HepG2 (cell line): ENCODE results near the gene TTLL4. TPM values are rescaled to one million over a fixed set of nuclear protein-coding genes. Genes with fewer than 3 reads are reported as not detected.

Experiments used
- ATAC-seq: fragments of 200-7000 bp; cut with Tn5 transposase; 3 replicates; pipeline ENCODE4 v1.9.1; 2020; ENCODE audit warnings: mild to moderate bottlenecking, moderate library complexity
- BruUV-seq: library from RNA; stranded (reverse); fragments of 400-500 nt; replicated peaks from 2 replicates; lab custom pipeline; 2021; lab: Mats Ljungman, UMichigan
- CTCF ChIA-PET: fragments of 300-600 bp; formaldehyde crosslinking; extraction: SDS; loops from one replicate; lab custom pipeline; 2021; ENCODE audit warnings: low total read pairs, inconsistent platforms, low intra/inter-chr PET ratio; lab: Yijun Ruan, JAX
- POLR2A ChIA-PET: fragments of 350-600 bp; sonication (Branson Sonifier 250); formaldehyde crosslinking; loops from one replicate; lab custom pipeline; 2020; ENCODE audit warnings: antibody characterized with exemption, inconsistent platforms; lab: Yijun Ruan, JAX
- DNase-seq: peaks from one replicate; pipeline ENCODE4 v3.0.0-alpha.2; 2015; ENCODE audit warnings: low spot score
- FAIRE-seq: peaks from 3 replicates; lab custom pipeline; 2011; peaks lifted over from hg19 to GRCh38; lab: Jason Lieb, UNC
- H2AFZ ChIP-seq: one replicate; pipeline ENCODE4 v1.6.1; 2011; ENCODE audit warnings: low read length, inconsistent platforms
- H3K27ac ChIP-seq: fragments of 300-600 bp; 3 replicates; pipeline ENCODE4 v1.8.0; 2011; ENCODE audit warnings: mixed run types, mild to moderate bottlenecking, mixed read lengths, low read length, inconsistent platforms; ENCODE audit not compliant: insufficient read depth; ENCODE audit errors: extremely low read length
- H3K27me3 ChIP-seq, 2 experiments: fragments of 200-600 bp in 1 of 2; 2 replicates in 1 of 2; 3 replicates in 1 of 2; pipeline versions ENCODE4 v1.6.0 to v1.8.0; 2011; ENCODE audit warnings: low read length in 2 of 2, mild to moderate bottlenecking in 2 of 2, moderate library complexity in 2 of 2, inconsistent platforms in 1 of 2; ENCODE audit not compliant: insufficient read depth in 2 of 2, control insufficient read depth in 1 of 2
- H3K36me3 ChIP-seq, 2 experiments: fragments of 200-600 bp in 1 of 2; replicated peaks in 1 of 2; 2 replicates in 1 of 2; 3 replicates in 1 of 2; pipeline versions ENCODE4 v1.5.1 to v1.8.0; 2011; ENCODE audit warnings: low read length in 2 of 2, inconsistent platforms in 1 of 2; ENCODE audit not compliant: insufficient read depth in 2 of 2, control insufficient read depth in 1 of 2
- H3K4me1 ChIP-seq: 2 replicates; pipeline ENCODE4 v1.5.1; 2012; ENCODE audit warnings: low read length, inconsistent platforms; ENCODE audit not compliant: insufficient read depth
- H3K4me2 ChIP-seq: 2 replicates; pipeline ENCODE4 v1.6.0; 2011; ENCODE audit warnings: low read depth, low read length, inconsistent platforms
- H3K4me3 ChIP-seq, 3 experiments: fragments of 200-600 bp in 1 of 3; sonication (generic), shearing (Covaris generic) in 1 of 3; replicated peaks in 1 of 3; 2 replicates each; pipeline ENCODE4 v1.5.1; 2011 to 2016; ENCODE audit warnings: low read length in 3 of 3, inconsistent platforms in 2 of 3, low read depth in 2 of 3, mild to moderate bottlenecking in 2 of 3, control low read depth in 1 of 3, mixed read lengths in 1 of 3; ENCODE audit not compliant: insufficient read depth in 1 of 3
- H3K79me2 ChIP-seq: one replicate; pipeline ENCODE4 v1.6.1; 2011; ENCODE audit warnings: low read length, inconsistent platforms; ENCODE audit not compliant: insufficient read depth
- H3K9ac ChIP-seq: 2 replicates; pipeline ENCODE4 v1.6.0; 2011; ENCODE audit warnings: mild to moderate bottlenecking, low read depth, low read length, inconsistent platforms; ENCODE audit not compliant: insufficient read depth
- H3K9me3 ChIP-seq: 2 replicates; pipeline ENCODE4 v1.5.1; 2012; ENCODE audit warnings: mild to moderate bottlenecking, low read length
- H4K20me1 ChIP-seq: 2 replicates; pipeline ENCODE4 v1.6.0; 2011; ENCODE audit warnings: inconsistent platforms, mild to moderate bottlenecking, low read length, moderate library complexity; ENCODE audit not compliant: insufficient read depth
- BCL6 ChIP-seq: IDR thresholded peaks from 2 replicates; pipeline ENCODE4 v1.6.1; 2016; ENCODE audit warnings: missing genetic modification reagents, missing compliant biosample characterization
- HNF4A ChIP-seq: sonication (generic); formaldehyde crosslinking; IDR thresholded peaks from 2 replicates; pipeline ENCODE4 v1.4.0; 2020; ENCODE audit warnings: missing genetic modification reagents
- RBM22 ChIP-seq: fragments of 200-400 bp; formaldehyde crosslinking; optimal IDR thresholded peaks from 2 replicates; pipeline ENCODE3; 2017; ENCODE audit warnings: mild to moderate bottlenecking, low read length, moderate library complexity
- REXO4 ChIP-seq: sonication (generic); formaldehyde crosslinking; IDR thresholded peaks from 2 replicates; pipeline ENCODE4 v1.8.0; 2022; ENCODE audit warnings: missing genetic modification reagents, mild to moderate bottlenecking, borderline replicate concordance
- YY1 ChIP-seq: IDR thresholded peaks from 2 replicates; pipeline ENCODE4 v1.6.1; 2011; ENCODE audit warnings: low read length, low read depth, moderate library complexity, mild to moderate bottlenecking; ENCODE audit not compliant: insufficient read depth, insufficient replicate concordance
- WGBS: methylation state at CpG from one replicate; pipeline ENCODE4 v1.1.6; 2017; ENCODE audit warnings: low lambda C conversion rate; 5-methylcytosine and 5-hydroxymethylcytosine counted together
- in situ Hi-C: cut with HindIII; loops from 2 replicates; pipeline ENCODE4 v1.10.0; 2017; ENCODE audit warnings: low pct_unique_long_range_greater_than_20kb; ENCODE audit not compliant: extremely low pct_ligation_motif_present
- intact Hi-C: fragments of 100-400 bp; cut with micrococcal nuclease; formaldehyde crosslinking; loops from one replicate; pipeline ENCODE4 v1.10.0; 2022; ENCODE audit not compliant: unreplicated experiment
- polyA plus RNA-seq, 8 experiments: library from polyadenylated mRNA; depleted of rRNA in 3 of 8; stranded (reverse) in 7 of 8; unstranded in 1 of 8; fragments of >200 nt; fragmentation: Illumina TruSeq in 4 of 8; extraction: Trizol in 4 of 8; gene quantifications; 2 replicates each; pipeline versions ENCODE4 v1.2.1 to v1.2.3, GENCODE V29; 2011 to 2016; ENCODE audit warnings: low read depth in 4 of 8, missing spikeins in 1 of 8, mixed read lengths in 1 of 8; ENCODE audit not compliant: insufficient read depth in 1 of 8
- total RNA-seq, 5 experiments: library from RNA; depleted of rRNA; stranded (reverse); fragments of >200 nt; fragmentation: Illumina TruSeq; extraction: Trizol; gene quantifications; 2 replicates each; pipeline ENCODE4 v1.2.3, GENCODE V29; 2016; ENCODE audit warnings: low read depth in 1 of 5
- TF ChIP-seq, protein P1 (sequence below): sonication (generic); formaldehyde crosslinking; IDR thresholded peaks from 2 replicates; pipeline ENCODE4; 2020; ENCODE audit warnings: missing genetic modification reagents, mild to moderate bottlenecking, borderline replicate concordance
- TF ChIP-seq, protein P2 (sequence below): IDR thresholded peaks from 2 replicates; pipeline ENCODE4 v1.6.1; 2016; ENCODE audit warnings: missing genetic modification reagents, missing compliant biosample characterization
- TF ChIP-seq, protein P3 (sequence below): sonication (generic); formaldehyde crosslinking; conservative IDR thresholded peaks from 2 replicates; pipeline ENCODE4 v1.4.0; 2020; ENCODE audit warnings: missing genetic modification reagents
- TF ChIP-seq, protein P4 (sequence below): sonication (generic); formaldehyde crosslinking; IDR thresholded peaks from 2 replicates; pipeline ENCODE4 v1.5.0; 2020; ENCODE audit warnings: mild to moderate bottlenecking, missing genetic modification reagents
- TF ChIP-seq, protein P5 (sequence below): sonication (generic); formaldehyde crosslinking; IDR thresholded peaks from 2 replicates; pipeline ENCODE4 v1.5.0; 2020; ENCODE audit warnings: mild to moderate bottlenecking, missing genetic modification reagents, borderline replicate concordance

TTLL4 gene
- total and polyA plus RNA-seq, 2 of the 13 experiments (the other 11 are each of a cell fraction or from before 2014, with no cell fraction given), result 77.5 to 84.6 TPM

DNA sequence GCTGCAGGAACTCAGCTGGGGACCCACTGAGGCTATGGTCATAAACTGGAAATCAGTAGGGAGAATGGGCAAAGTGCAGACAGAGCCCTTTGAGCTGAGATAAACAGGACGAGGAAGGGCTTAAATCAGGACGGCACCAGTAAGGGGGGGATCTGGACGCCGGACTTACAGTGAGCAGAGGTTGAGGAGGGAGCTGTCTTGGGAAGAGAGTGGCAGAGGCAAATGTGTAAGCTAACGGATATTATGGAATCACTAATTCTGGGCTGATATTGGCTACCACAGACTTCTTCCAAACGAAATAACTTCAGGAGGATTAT lies 71.9 kb downstream of the TTLL4 start:
- H3K27ac ChIP-seq, result peak overlapping the region; percentile 97
- peaks cover 5% of the 10 kb centered on the region; the same call in 1 of the 2 replicates for H3K9me3 ChIP-seq
- peak overlapping the region; percentile 93 for H3K4me2 ChIP-seq
- peaks cover 2 to 6% of the 10 kb centered on the region in 2 experiments; a peak in 4 of 5 replicates for H3K36me3 ChIP-seq
- H3K79me2 ChIP-seq, result peaks cover 55% of the 10 kb centered on the region
- DNase-seq (peak; percentile 74), FAIRE-seq (peak; percentile 15), ATAC-seq (peak; percentile 66)
- peaks cover 29% of the 10 kb centered on the region for H4K20me1 ChIP-seq
- peaks cover 62% of the 10 kb centered on the region for H3K4me1 ChIP-seq
- in situ Hi-C loops, result no loop called here
- H3K27me3 ChIP-seq, result no peaks in the 10 kb centered on the region; a peak in 1 of 5 replicates
- ChIA-PET POLR2A (interaction anchor here (0.9 to 8.5 kb wide), 26 partner anchors 9 to 605 kb away, joined by 3 to 218 read pairs (median 8); partner anchors contain the start of genes BCS1L, GLB1L, PRKAG3 and RNF25), CTCF (interaction anchor here (1.4 kb wide), 1 partner anchor 65 kb away, joined by 6 read pairs; no protein-coding TSS in a partner anchor)
- peak overlapping the region; percentile 94 for H3K9ac ChIP-seq
- under 1% methylated on average over 6 of the region's 6 CpGs for WGBS
- H2AFZ ChIP-seq, result no peak overlapping the region
- peak overlapping the region; percentile 69 to 97 (median 94) for H3K4me3 ChIP-seq
- BruUV-seq, result no TSS peak
- intact Hi-C loops, result loop anchor here (1.0 to 2.0 kb wide), 6 partner anchors 24 to 124 kb away; partner anchors contain the start of genes BCS1L and ZNF142
- TF ChIP-seq REXO4, result no peak
- TF ChIP-seq, protein P1, sequence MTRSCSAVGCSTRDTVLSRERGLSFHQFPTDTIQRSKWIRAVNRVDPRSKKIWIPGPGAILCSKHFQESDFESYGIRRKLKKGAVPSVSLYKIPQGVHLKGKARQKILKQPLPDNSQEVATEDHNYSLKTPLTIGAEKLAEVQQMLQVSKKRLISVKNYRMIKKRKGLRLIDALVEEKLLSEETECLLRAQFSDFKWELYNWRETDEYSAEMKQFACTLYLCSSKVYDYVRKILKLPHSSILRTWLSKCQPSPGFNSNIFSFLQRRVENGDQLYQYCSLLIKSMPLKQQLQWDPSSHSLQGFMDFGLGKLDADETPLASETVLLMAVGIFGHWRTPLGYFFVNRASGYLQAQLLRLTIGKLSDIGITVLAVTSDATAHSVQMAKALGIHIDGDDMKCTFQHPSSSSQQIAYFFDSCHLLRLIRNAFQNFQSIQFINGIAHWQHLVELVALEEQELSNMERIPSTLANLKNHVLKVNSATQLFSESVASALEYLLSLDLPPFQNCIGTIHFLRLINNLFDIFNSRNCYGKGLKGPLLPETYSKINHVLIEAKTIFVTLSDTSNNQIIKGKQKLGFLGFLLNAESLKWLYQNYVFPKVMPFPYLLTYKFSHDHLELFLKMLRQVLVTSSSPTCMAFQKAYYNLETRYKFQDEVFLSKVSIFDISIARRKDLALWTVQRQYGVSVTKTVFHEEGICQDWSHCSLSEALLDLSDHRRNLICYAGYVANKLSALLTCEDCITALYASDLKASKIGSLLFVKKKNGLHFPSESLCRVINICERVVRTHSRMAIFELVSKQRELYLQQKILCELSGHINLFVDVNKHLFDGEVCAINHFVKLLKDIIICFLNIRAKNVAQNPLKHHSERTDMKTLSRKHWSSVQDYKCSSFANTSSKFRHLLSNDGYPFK, result no peak
- TF ChIP-seq, protein P2, sequence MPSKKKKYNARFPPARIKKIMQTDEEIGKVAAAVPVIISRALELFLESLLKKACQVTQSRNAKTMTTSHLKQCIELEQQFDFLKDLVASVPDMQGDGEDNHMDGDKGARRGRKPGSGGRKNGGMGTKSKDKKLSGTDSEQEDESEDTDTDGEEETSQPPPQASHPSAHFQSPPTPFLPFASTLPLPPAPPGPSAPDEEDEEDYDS (CRISPR knock-in tag), result peak; percentile 82
- TF ChIP-seq, protein P3, sequence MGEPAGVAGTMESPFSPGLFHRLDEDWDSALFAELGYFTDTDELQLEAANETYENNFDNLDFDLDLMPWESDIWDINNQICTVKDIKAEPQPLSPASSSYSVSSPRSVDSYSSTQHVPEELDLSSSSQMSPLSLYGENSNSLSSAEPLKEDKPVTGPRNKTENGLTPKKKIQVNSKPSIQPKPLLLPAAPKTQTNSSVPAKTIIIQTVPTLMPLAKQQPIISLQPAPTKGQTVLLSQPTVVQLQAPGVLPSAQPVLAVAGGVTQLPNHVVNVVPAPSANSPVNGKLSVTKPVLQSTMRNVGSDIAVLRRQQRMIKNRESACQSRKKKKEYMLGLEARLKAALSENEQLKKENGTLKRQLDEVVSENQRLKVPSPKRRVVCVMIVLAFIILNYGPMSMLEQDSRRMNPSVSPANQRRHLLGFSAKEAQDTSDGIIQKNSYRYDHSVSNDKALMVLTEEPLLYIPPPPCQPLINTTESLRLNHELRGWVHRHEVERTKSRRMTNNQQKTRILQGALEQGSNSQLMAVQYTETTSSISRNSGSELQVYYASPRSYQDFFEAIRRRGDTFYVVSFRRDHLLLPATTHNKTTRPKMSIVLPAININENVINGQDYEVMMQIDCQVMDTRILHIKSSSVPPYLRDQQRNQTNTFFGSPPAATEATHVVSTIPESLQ (CRISPR knock-in tag), result no peak
- no peak for TF ChIP-seq YY1
- TF ChIP-seq, protein P4, sequence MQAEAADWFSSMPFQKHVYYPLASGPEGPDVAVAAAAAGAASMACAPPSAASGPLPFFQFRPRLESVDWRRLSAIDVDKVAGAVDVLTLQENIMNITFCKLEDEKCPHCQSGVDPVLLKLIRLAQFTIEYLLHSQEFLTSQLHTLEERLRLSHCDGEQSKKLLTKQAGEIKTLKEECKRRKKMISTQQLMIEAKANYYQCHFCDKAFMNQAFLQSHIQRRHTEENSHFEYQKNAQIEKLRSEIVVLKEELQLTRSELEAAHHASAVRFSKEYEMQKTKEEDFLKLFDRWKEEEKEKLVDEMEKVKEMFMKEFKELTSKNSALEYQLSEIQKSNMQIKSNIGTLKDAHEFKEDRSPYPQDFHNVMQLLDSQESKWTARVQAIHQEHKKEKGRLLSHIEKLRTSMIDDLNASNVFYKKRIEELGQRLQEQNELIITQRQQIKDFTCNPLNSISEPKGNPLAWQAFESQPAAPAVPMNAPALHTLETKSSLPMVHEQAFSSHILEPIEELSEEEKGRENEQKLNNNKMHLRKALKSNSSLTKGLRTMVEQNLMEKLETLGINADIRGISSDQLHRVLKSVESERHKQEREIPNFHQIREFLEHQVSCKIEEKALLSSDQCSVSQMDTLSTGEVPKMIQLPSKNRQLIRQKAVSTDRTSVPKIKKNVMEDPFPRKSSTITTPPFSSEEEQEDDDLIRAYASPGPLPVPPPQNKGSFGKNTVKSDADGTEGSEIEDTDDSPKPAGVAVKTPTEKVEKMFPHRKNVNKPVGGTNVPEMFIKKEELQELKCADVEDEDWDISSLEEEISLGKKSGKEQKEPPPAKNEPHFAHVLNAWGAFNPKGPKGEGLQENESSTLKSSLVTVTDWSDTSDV (CRISPR knock-in tag), result no peak
- TF ChIP-seq, protein P5, sequence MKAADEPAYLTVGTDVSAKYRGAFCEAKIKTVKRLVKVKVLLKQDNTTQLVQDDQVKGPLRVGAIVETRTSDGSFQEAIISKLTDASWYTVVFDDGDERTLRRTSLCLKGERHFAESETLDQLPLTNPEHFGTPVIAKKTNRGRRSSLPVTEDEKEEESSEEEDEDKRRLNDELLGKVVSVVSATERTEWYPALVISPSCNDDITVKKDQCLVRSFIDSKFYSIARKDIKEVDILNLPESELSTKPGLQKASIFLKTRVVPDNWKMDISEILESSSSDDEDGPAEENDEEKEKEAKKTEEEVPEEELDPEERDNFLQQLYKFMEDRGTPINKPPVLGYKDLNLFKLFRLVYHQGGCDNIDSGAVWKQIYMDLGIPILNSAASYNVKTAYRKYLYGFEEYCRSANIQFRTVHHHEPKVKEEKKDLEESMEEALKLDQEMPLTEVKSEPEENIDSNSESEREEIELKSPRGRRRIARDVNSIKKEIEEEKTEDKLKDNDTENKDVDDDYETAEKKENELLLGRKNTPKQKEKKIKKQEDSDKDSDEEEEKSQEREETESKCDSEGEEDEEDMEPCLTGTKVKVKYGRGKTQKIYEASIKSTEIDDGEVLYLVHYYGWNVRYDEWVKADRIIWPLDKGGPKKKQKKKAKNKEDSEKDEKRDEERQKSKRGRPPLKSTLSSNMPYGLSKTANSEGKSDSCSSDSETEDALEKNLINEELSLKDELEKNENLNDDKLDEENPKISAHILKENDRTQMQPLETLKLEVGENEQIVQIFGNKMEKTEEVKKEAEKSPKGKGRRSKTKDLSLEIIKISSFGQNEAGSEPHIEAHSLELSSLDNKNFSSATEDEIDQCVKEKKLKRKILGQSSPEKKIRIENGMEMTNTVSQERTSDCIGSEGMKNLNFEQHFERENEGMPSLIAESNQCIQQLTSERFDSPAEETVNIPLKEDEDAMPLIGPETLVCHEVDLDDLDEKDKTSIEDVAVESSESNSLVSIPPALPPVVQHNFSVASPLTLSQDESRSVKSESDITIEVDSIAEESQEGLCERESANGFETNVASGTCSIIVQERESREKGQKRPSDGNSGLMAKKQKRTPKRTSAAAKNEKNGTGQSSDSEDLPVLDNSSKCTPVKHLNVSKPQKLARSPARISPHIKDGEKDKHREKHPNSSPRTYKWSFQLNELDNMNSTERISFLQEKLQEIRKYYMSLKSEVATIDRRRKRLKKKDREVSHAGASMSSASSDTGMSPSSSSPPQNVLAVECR (CRISPR knock-in tag), result peak; percentile 41; the same call in 1 of the 2 replicates
- no peak for TF ChIP-seq BCL6 (CRISPR knock-in tag)
- peak; percentile 13 for TF ChIP-seq RBM22
- peak; percentile 80 for TF ChIP-seq HNF4A (CRISPR knock-in tag)
